Spleen (tissue), 11 donors: ENCODE data around the gene PEF1. TPM values are rescaled to one million over a fixed set of nuclear protein-coding genes. Genes with fewer than 3 reads are reported as not detected.

Experiments
- DNase-seq: peaks from one replicate; pipeline ENCODE4 v3.0.0-alpha.2; 2020
- H3K27ac ChIP-seq, 8 donors: fragments of 200-600 bp; sonication (generic) in 7 of 8; 1 replicate in 4 of 8; 2 replicates in 4 of 8; pipeline versions ENCODE4 v1.5.0 to v1.8.0; 2016 to 2021; ENCODE audit warnings: inconsistent platforms in 4 of 8, mild to moderate bottlenecking in 4 of 8, moderate library complexity in 1 of 8
- H3K27me3 ChIP-seq, 7 donors: fragments of 200-600 bp; sonication (generic) in 6 of 7; replicated peaks in 1 of 7; 1 replicate in 4 of 7; 2 replicates in 3 of 7; pipeline versions ENCODE4 v1.5.0 to v1.8.0; 2016 to 2021; ENCODE audit warnings: inconsistent platforms in 3 of 7, mild to moderate bottlenecking in 1 of 7
- H3K36me3 ChIP-seq, 6 donors: fragments of 200-600 bp; sonication (generic) in 5 of 6; 1 replicate in 4 of 6; 2 replicates in 2 of 6; pipeline versions ENCODE4 v1.5.0 to v1.8.0; 2016 to 2021; ENCODE audit warnings: inconsistent platforms in 2 of 6
- H3K4me1 ChIP-seq, 6 donors: fragments of 200-600 bp; sonication (generic) in 5 of 6; 1 replicate in 3 of 6; 2 replicates in 3 of 6; pipeline versions ENCODE4 v1.5.0 to v1.8.0; 2016 to 2021; ENCODE audit warnings: inconsistent platforms in 3 of 6
- H3K4me3 ChIP-seq, 8 donors: fragments of 200-600 bp; sonication (generic) in 7 of 8; 1 replicate in 4 of 8; 2 replicates in 4 of 8; pipeline versions ENCODE4 v1.5.0 to v1.8.0; 2016 to 2021; ENCODE audit warnings: inconsistent platforms in 4 of 8, mild to moderate bottlenecking in 4 of 8, moderate library complexity in 2 of 8
- H3K9me3 ChIP-seq, 8 donors: fragments of 200-600 bp; sonication (generic) in 7 of 8; 1 replicate in 4 of 8; 2 replicates in 4 of 8; pipeline versions ENCODE4 v1.5.0 to v1.8.0; 2016 to 2021; ENCODE audit warnings: inconsistent platforms in 4 of 8
- CTCF ChIP-seq, 11 experiments: fragments of 200-600 bp in 7 of 11; fragments of 450-650 bp in 4 of 11; sonication (generic) in 4 of 11; IDR thresholded peaks in 8 of 11; conservative IDR thresholded peaks in 3 of 11; 1 replicate in 7 of 11; 2 replicates in 4 of 11; pipeline versions ENCODE4 v1.4.0 to v1.8.0; 2016 to 2021; ENCODE audit warnings: antibody characterized with exemption in 11 of 11, inconsistent platforms in 4 of 11, mild to moderate bottlenecking in 1 of 11
- POLR2A ChIP-seq, 3 donors: fragments of 450-650 bp; IDR thresholded peaks; one replicate each; pipeline ENCODE4 v1.5.1; 2017; ENCODE audit warnings: antibody characterized with exemption in 3 of 3, mild to moderate bottlenecking in 1 of 3
- POLR2AphosphoS5 ChIP-seq, 3 donors: sonication (generic); formaldehyde crosslinking; IDR thresholded peaks; one replicate each; pipeline ENCODE4 v1.5.1; 2017; ENCODE audit warnings: antibody characterized with exemption in 3 of 3
- WGBS, 5 donors: extraction: QIAGEN DNeasy Blood & Tissue Kit in 3 of 5; methylation state at CpG; one replicate each; pipeline versions ENCODE4 v1.1.5 to v1.1.7; 2013 to 2018; 5-methylcytosine and 5-hydroxymethylcytosine counted together
- intact Hi-C: fragments of 100-400 bp; cut with DNase I; formaldehyde crosslinking; loops from one replicate; pipeline ENCODE4 v1.15.0; 2023; ENCODE audit warnings: low total_unique reads
- polyA plus RNA-seq, 3 donors: library from polyadenylated mRNA; stranded (reverse); fragments of 200-250 nt; gene quantifications; one replicate each; pipeline ENCODE4 v1.2.1, GENCODE V29; 2013
- total RNA-seq, 7 donors: library from RNA; depleted of rRNA in 3 of 7; stranded (reverse); fragments of >200 nt in 3 of 7; fragmentation: NEBNext Ultra II Directional in 4 of 7; extraction: Animal tissue kit (Norgen Biotek cat#: 25700) in 4 of 7; gene quantifications; one replicate each; pipeline versions ENCODE4 v1.1.0 to v1.2.1, GENCODE V29; 2016 to 2021
- donor health status: healthy with polysubstance abuse.
- donor health status: DM: no; HTN: no; CAD: no; lungs with moderate emphysema.
- donor health status: DM: no; HTN: no; CAD: no.
- donor health status: Bipolar disorder and iron deficiency.
- donor health status: healthy.
- donor health status: DM: no; HTN: no; CAD: no.
- donor health status: DM: yes; HTN: yes; CAD: no.

PEF1 gene
- total and polyA plus RNA-seq, 10 donors = 46.5 to 73.4 (median 55.7) TPM

DNA sequence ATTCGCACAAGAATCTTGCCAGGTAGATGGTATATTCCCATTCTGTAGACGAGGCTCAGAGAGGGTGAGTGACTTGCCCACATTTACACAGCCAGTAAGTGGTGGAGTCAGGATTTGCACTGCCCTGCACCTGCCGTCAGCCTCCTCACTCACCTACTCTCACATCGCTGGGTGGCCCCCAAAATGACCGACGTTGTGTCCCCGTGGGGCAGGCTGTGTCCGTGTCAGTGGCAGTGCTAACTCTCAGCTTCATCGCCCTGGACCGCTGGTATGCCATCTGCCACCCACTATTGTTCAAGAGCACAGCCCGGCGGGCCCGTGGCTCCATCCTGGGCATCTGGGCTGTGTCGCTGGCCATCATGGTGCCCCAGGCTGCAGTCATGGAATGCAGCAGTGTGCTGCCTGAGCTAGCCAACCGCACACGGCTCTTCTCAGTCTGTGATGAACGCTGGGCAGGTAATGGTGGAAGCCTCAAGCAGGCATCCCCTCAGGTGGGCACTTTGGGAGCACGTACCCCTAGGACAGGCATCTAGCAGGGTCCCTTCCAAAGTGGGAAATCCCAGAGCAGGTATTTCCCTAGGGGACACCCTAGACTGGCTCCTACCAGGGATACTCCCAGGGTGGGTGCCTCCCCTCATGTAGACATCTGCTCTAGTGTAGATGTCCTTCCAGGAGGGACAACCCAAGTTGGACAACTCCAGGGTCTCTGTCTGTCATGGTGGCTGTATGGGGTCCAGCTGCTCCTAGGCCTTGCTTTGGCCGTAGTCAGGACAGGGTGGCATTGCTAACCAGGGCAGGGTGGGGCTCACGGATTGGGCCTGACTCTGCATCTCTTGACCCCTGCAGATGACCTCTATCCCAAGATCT is 23.8 kb downstream of the PEF1 start:
- intact Hi-C loops = no loop called here
- 92 to 97% (median 93%) methylated on average over 15 to 20 of the region's 20 CpGs for WGBS, 5 donors

GRCh38 chr1:31618916-31619846 is 25.5 kb downstream of the PEF1 start:
- H3K4me3 ChIP-seq = no peak overlapping the region
- peaks cover 0 to 37% (median 20%) of the 10 kb centered on the region in 7 donors for H3K27me3 ChIP-seq
- TF ChIP-seq POLR2AphosphoS5 (IDR thresholded peaks at IDR 0.05) (no peak), POLR2A (IDR thresholded peaks at IDR 0.05) (no peak), CTCF (IDR thresholded peaks at IDR 0.05 in 8 of 11, conservative IDR thresholded peaks at IDR 0.05 in 3 of 11) (no peak)
- WGBS, 5 donors = 72 to 85% (median 76%) methylated on average over 6 to 23 of the region's 23 CpGs
- intact Hi-C loops = no loop called here
- H3K27ac ChIP-seq = no peak overlapping the region
- peaks cover 5 to 25% (median 16%) of the 10 kb centered on the region in 6 donors for H3K4me1 ChIP-seq
- no peaks in the 10 kb centered on the region for H3K36me3 ChIP-seq
- H3K9me3 ChIP-seq = no peaks in the 10 kb centered on the region
- DNase-seq = no peak

More for the DNA sequence above, 23.8 kb downstream of the PEF1 start:
- no peaks in the 10 kb centered on the region for H3K9me3 ChIP-seq
- H3K27me3 ChIP-seq = peaks cover 0 to 37% (median 20%) of the 10 kb centered on the region in 7 donors
- TF ChIP-seq POLR2A (IDR thresholded peaks at IDR 0.05) = no peak
- peak in 1 of 3 donors; percentile 27 for TF ChIP-seq POLR2AphosphoS5 (IDR thresholded peaks at IDR 0.05)
- H3K4me1 ChIP-seq = peaks cover 5 to 35% (median 18%) of the 10 kb centered on the region in 6 donors
- no peak for DNase-seq
- no peak overlapping the region for H3K4me3 ChIP-seq
- peaks cover 0 to 13% (median 0%) of the 10 kb centered on the region in 6 donors for H3K36me3 ChIP-seq
- H3K27ac ChIP-seq = no peak overlapping the region

GRCh38 chr1:31617916-31618746 is 26.5 kb downstream of the PEF1 start:
- Histone ChIP-seq H3K9me3 (no peaks in the 10 kb centered on the region), H3K27me3 (peaks cover 0 to 37% (median 20%) of the 10 kb centered on the region in 7 donors), H3K36me3 (no peaks in the 10 kb centered on the region), H3K27ac (no peak overlapping the region), H3K4me3 (peak overlapping the region; percentile 12 to 69 (median 46)), H3K4me1 (peaks cover 5 to 25% (median 16%) of the 10 kb centered on the region in 6 donors)
- intact Hi-C loops = no loop called here
- DNase-seq = no peak
- 12 to 25% (median 14%) methylated on average over 24 to 56 of the region's 56 CpGs for WGBS, 5 donors
- TF ChIP-seq POLR2A (IDR thresholded peaks at IDR 0.05) (no peak), POLR2AphosphoS5 (IDR thresholded peaks at IDR 0.05) (peak in 1 of 3 donors; percentile 58), CTCF (IDR thresholded peaks at IDR 0.05 in 8 of 11, conservative IDR thresholded peaks at IDR 0.05 in 3 of 11) (peak in 10 of 11 experiments; percentile 32 to 90 (median 83))
